ENCODE measurements around the gene ACAP2. TPM values are rescaled to one million over a fixed set of nuclear protein-coding genes. Genes with fewer than 3 reads are reported as not detected.
A peak's percentile ranks its signal among the peaks of the same experiment; 100 is the strongest.

The ACAP2 gene
- total RNA-seq, 3 donors from 2014 or later (not counting 1 experiment from before 2014, with no cell fraction given): 103 to 132 (median 128) TPM

DNA sequence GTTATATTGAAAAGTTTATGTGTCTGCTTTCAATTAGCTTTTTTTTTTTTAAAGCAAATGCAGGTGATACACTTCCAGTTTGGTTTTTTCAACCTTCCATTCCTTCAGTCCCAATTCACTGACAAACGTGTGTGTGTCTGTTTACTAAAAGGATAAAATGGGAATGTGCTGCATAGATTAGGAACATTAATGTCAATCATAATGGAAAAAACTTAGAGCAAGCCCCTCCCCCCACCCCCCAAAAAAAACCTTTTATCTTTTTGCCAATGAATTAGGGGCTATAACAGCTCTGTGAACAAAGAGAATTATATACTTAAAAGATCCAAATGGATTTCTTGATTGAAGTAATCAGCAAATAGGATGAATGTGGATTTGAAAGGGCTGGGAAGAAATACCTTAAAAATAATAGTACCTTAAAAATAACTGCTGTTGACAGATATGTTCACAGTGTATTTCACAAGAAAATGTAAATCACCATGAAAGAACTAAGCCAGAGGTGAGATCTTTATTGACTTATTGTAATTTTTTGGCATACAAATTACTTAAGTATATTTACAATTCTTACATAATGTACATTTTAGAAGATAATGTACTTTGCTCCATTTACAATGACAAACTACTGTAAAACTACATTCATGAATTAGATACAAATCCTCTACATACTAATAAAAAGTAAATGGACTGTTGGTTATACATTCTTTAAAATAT, 168.4 kb downstream of the ACAP2 start:
- H3K4me1 Mint-ChIP-seq: peaks cover 16 to 17% of the 10 kb centered on the region in 2 donors
- no peak for ATAC-seq
- no peak overlapping the region for H3K4me3 Mint-ChIP-seq
- H3K36me3 ChIP-seq (ENCODE audit: control insufficient read depth, insufficient read depth, low read length): peaks cover 27% of the 10 kb centered on the region
- no peaks in the 10 kb centered on the region for H3K27me3 Mint-ChIP-seq (ENCODE audit: low read depth in 2 of 2)
- peaks cover 14% of the 10 kb centered on the region for H3K4me1 ChIP-seq (ENCODE audit: control insufficient read depth, insufficient read depth, low read length)
- no peaks in the 10 kb centered on the region for H3K9me3 Mint-ChIP-seq
- no CpG with 5 or more reads among the region's 1 CpG for WGBS (ENCODE audit: insufficient coverage)
- H3K27ac Mint-ChIP-seq: no peak overlapping the region
- H3K27me3 ChIP-seq (ENCODE audit: control insufficient read depth, insufficient read depth, low read length): no peaks in the 10 kb centered on the region
- DNase-seq: no peak
- no peaks in the 10 kb centered on the region for H3K36me3 Mint-ChIP-seq
- H3K27ac ChIP-seq (ENCODE audit: low read length): no peak overlapping the region
- H3K9me3 ChIP-seq (ENCODE audit: control insufficient read depth, insufficient read depth, low read length): no peaks in the 10 kb centered on the region
- intact Hi-C loops (cut with micrococcal nuclease): no loop called here
- H3K4me3 ChIP-seq (ENCODE audit: low read length): no peak overlapping the region
- TF ChIP-seq, protein P1, sequence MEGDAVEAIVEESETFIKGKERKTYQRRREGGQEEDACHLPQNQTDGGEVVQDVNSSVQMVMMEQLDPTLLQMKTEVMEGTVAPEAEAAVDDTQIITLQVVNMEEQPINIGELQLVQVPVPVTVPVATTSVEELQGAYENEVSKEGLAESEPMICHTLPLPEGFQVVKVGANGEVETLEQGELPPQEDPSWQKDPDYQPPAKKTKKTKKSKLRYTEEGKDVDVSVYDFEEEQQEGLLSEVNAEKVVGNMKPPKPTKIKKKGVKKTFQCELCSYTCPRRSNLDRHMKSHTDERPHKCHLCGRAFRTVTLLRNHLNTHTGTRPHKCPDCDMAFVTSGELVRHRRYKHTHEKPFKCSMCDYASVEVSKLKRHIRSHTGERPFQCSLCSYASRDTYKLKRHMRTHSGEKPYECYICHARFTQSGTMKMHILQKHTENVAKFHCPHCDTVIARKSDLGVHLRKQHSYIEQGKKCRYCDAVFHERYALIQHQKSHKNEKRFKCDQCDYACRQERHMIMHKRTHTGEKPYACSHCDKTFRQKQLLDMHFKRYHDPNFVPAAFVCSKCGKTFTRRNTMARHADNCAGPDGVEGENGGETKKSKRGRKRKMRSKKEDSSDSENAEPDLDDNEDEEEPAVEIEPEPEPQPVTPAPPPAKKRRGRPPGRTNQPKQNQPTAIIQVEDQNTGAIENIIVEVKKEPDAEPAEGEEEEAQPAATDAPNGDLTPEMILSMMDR (IDR thresholded peaks at IDR 0.05): no peak

DNA sequence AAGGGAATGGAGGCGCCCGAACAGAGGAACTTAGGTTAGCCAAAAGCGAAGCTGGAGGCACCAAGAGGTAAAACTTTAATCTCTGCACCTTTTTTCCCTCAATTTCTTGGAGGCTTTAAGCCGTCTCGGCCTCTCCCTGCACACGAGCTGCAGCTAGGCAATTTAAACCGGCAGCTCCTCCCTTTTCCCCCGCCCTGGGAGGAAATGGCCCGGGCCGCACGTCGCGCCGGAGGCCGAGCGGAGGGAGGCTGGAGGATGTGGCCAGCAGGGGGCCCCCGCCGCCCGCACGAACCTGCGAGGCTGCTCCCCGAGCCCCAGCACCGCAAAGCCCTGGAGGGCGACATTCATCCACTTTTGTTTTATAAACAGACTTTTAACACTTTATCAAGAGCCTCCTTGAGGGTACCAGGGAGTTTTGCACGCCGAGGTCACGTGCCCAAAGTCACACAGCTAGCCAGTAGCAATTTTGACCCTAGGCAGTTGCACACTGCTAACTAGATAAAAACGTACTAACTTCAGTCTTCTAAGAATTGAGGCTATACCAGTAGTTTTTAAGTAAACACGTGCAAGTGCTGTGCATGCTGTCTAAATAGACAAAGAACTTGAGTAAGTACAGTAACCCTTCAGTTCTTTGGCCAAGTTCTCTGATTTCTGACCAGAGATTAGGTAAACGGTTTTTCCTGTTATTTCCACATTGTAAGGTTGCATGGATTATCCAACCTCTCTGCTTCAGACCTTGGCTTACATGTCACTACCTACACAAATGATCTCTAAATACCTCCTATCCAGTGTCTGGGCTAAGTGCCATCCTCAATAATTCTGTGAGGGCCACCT, 171.2 kb downstream of the ACAP2 start:
- H3K36me3 ChIP-seq (ENCODE audit: control insufficient read depth, insufficient read depth, low read length): peaks cover 4% of the 10 kb centered on the region
- Mint-ChIP-seq H3K36me3 (no peaks in the 10 kb centered on the region), H3K27me3 (ENCODE audit: low read depth in 2 of 2) (no peaks in the 10 kb centered on the region), H3K4me1 (peaks cover 24 to 25% of the 10 kb centered on the region in 2 donors), H3K27ac (peak overlapping the region; percentile 73 to 84), H3K9me3 (no peaks in the 10 kb centered on the region), H3K4me3 (peak overlapping the region; percentile 90)
- WGBS (ENCODE audit: insufficient coverage): 1% methylated on average over 30 of the region's 30 CpGs
- no peaks in the 10 kb centered on the region for H3K9me3 ChIP-seq (ENCODE audit: control insufficient read depth, insufficient read depth, low read length)
- peak overlapping the region; percentile 53 for H3K27ac ChIP-seq (ENCODE audit: low read length)
- ATAC-seq: peak; percentile 73 to 86 (median 74)
- intact Hi-C loops (cut with micrococcal nuclease): loop anchor here (1.0 kb wide), 4 partner anchors 11 to 272 kb away; partner anchors contain the start of gene PPP1R2
- DNase-seq: peak; percentile 85 to 91
- H3K27me3 ChIP-seq (ENCODE audit: control insufficient read depth, insufficient read depth, low read length): no peaks in the 10 kb centered on the region
- peak overlapping the region; percentile 92 for H3K4me3 ChIP-seq (ENCODE audit: low read length)
- TF ChIP-seq, protein P1 (IDR thresholded peaks at IDR 0.05): peak; percentile 77
- H3K4me1 ChIP-seq (ENCODE audit: control insufficient read depth, insufficient read depth, low read length): peaks cover 23% of the 10 kb centered on the region

DNA sequence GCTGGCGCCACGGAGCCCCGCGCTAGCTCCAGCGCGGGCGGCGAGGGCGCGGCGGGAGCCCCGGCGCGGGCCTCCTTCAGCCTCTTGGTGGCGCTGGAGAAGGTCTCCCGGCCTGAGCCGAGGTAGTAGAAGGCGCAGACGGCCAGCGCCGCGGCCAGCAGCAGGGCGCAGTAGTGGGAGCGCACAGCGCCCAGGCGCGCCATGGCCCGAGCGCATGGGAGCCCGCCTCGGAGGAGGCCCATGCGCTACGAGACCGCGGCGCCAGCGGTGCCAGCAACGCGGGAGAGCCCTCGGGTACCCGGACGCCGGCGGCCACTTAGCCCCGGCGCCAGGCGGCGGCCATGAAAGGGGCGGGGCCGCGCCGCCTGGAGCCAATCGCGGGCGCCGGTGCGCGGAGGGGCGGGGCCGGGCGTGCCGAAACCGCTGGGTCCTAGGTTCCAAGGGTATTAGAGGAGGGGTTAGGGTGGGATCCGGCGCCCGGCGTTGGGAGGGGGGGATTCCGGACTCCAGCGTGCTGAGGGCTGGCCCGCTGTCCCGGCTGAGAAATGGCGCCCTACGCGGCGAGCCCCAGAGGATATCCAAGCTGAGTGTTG, 171.9 kb downstream of the ACAP2 start, which contains the start of gene XXYLT1:
Gene XXYLT1 (minus strand): TSS at position 343 of the 593 bp plus-strand sequence. CDS start 101 bp downstream, at position 242.
- Histone ChIP-seq H3K4me1 (ENCODE audit: control insufficient read depth, insufficient read depth, low read length) (peaks cover 23% of the 10 kb centered on the region), H3K36me3 (ENCODE audit: control insufficient read depth, insufficient read depth, low read length) (no peaks in the 10 kb centered on the region), H3K27me3 (ENCODE audit: control insufficient read depth, insufficient read depth, low read length) (no peaks in the 10 kb centered on the region), H3K4me3 (ENCODE audit: low read length) (peak within 1 kb of the TSS; percentile 92), H3K9me3 (ENCODE audit: control insufficient read depth, insufficient read depth, low read length) (no peaks in the 10 kb centered on the region), H3K27ac (ENCODE audit: low read length) (peak within 1 kb of the TSS; percentile 53)
- DNase-seq: peak; percentile 90 to 92
- peak within 1 kb of the TSS; percentile 90 for H3K4me3 Mint-ChIP-seq
- ATAC-seq: peak; percentile 85 to 96 (median 87)
- peaks cover 24 to 25% of the 10 kb centered on the region in 2 donors for H3K4me1 Mint-ChIP-seq
- H3K27ac Mint-ChIP-seq: peak within 1 kb of the TSS; percentile 73 to 84
- WGBS (ENCODE audit: insufficient coverage): under 1% methylated on average over 75 of the region's 75 CpGs
- no peaks in the 10 kb centered on the region for H3K36me3 Mint-ChIP-seq
- intact Hi-C loops (cut with micrococcal nuclease): loop anchor here (1.0 kb wide), 4 partner anchors 11 to 272 kb away; partner anchors contain the start of gene PPP1R2
- TF ChIP-seq, protein P1 (IDR thresholded peaks at IDR 0.05): no peak
- H3K9me3 Mint-ChIP-seq: no peaks in the 10 kb centered on the region
- no peaks in the 10 kb centered on the region for H3K27me3 Mint-ChIP-seq (ENCODE audit: low read depth in 2 of 2)
